ENCODE results near the gene TOP3A. TPM values are rescaled to one million over a fixed set of nuclear protein-coding genes. Genes with fewer than 3 reads are reported as not detected.

Gene TOP3A
- total RNA-seq, 2 donors from 2014 or later = 18.4 to 37.1 TPM

GRCh38 chr17:18319604-18320256 lies 4.9 kb upstream of the TOP3A start:
- H3K36me3 ChIP-seq = peaks cover 2 to 22% of the 10 kb centered on the region in 2 donors
- 49% methylated on average over 13 of the region's 13 CpGs for WGBS
- no peak overlapping the region for H3K4me3 ChIP-seq
- no peaks in the 10 kb centered on the region for H3K9me3 ChIP-seq
- no peak overlapping the region for H3K27ac ChIP-seq
- intact Hi-C loops (cut with DNase I) = no loop called here
- no peaks in the 10 kb centered on the region for H3K27me3 ChIP-seq (replicated peaks; ENCODE audit: insufficient read depth)
- peaks cover 28% of the 10 kb centered on the region for H3K4me1 ChIP-seq (replicated peaks)
- peak; percentile 39 for DNase-seq (ENCODE audit: low spot score)
- no peak for TF ChIP-seq POLR2AphosphoS5 (IDR thresholded peaks at IDR 0.05)
- no peak for TF ChIP-seq POLR2A (IDR thresholded peaks at IDR 0.05)
- TF ChIP-seq CTCF (IDR thresholded peaks at IDR 0.05) = peak; percentile 24 to 65 (median 45)

DNA sequence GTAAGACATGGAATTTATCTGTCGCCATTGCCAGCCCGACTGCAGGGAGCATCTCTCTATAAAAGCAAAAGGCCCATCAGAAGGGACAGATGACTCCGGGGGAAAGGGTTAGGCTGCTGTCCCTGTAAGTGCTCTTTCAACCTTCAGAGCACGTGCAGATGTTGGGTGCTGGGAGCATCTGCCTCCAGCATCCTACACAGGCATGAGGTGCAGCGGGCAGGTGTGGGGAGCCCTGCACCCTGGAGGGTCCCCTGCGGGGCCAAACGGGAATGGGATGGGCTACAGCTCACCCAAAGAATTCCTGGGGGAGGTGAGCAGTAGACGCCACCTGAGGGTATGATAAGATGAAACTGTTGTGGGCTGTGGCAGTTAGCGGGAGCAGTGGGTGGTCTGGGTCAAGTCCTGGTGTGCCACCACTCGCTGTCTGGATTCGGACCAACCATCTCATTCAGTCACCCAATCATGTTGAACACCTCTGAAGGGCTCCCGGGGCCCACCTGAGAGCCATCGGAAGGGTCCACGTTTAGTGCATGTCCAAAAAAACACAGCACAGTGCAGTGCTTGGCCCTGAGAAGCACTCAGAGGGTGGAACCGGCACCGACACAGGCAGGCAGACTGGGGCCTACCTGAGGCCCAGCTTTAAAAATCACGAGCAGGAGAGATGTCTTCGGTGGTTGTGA lies 4.1 kb upstream of the TOP3A start:
- intact Hi-C loops (cut with DNase I) = no loop called here
- WGBS = 77% methylated on average over 18 of the region's 18 CpGs
- Histone ChIP-seq H3K36me3 (peaks cover 2 to 14% of the 10 kb centered on the region in 2 donors), H3K27me3 (replicated peaks; ENCODE audit: insufficient read depth) (no peaks in the 10 kb centered on the region), H3K4me3 (peak overlapping the region in 1 of 2 donors; percentile 3), H3K4me1 (replicated peaks) (peaks cover 28% of the 10 kb centered on the region), H3K27ac (no peak overlapping the region), H3K9me3 (no peaks in the 10 kb centered on the region)
- TF ChIP-seq POLR2AphosphoS5 (IDR thresholded peaks at IDR 0.05) (no peak), POLR2A (IDR thresholded peaks at IDR 0.05) (no peak), CTCF (IDR thresholded peaks at IDR 0.05) (no peak)
- DNase-seq (ENCODE audit: low spot score) = no peak

DNA sequence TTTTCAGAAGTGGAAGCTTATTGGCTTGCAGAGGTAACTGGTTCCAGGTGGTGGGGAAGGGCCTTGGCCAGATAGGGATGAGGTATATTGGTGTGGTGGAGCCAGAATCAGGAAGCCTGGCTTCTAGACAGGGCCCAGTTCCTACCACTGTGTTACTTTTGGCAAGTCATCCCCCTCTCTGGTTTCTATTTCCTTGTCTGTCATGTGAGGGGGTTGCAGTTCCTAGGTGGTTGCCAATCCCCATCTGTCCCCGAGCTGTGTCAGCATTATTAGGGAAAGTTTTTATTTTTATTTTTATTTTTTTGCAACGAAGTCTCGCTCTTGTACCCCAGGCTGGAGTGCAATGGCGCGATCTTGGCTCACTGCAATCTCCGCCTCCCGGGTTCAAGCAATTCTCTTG lies 3.3 kb upstream of the TOP3A start:
- Histone ChIP-seq H3K9me3 (no peaks in the 10 kb centered on the region), H3K27me3 (replicated peaks; ENCODE audit: insufficient read depth) (no peaks in the 10 kb centered on the region), H3K36me3 (peaks cover 0 to 6% of the 10 kb centered on the region in 2 donors), H3K27ac (no peak overlapping the region), H3K4me3 (peak overlapping the region in 1 of 2 donors; percentile 3), H3K4me1 (replicated peaks) (peaks cover 28% of the 10 kb centered on the region)
- no peak for TF ChIP-seq POLR2AphosphoS5 (IDR thresholded peaks at IDR 0.05)
- no peak for TF ChIP-seq CTCF (IDR thresholded peaks at IDR 0.05)
- no peak for TF ChIP-seq POLR2A (IDR thresholded peaks at IDR 0.05)
- DNase-seq (ENCODE audit: low spot score) = no peak
- 84% methylated on average over 7 of the region's 7 CpGs for WGBS
- intact Hi-C loops (cut with DNase I) = no loop called here

GRCh38 chr17:18315961-18316360 lies 1.2 kb upstream of the TOP3A start:
- Histone ChIP-seq H3K4me1 (replicated peaks) (peaks cover 28% of the 10 kb centered on the region), H3K27ac (peak overlapping the region; percentile 83 to 91), H3K9me3 (no peaks in the 10 kb centered on the region), H3K36me3 (no peaks in the 10 kb centered on the region), H3K27me3 (replicated peaks; ENCODE audit: insufficient read depth) (no peaks in the 10 kb centered on the region), H3K4me3 (peak overlapping the region; percentile 72 to 86)
- 61% methylated on average over 11 of the region's 11 CpGs for WGBS
- no peak for DNase-seq (ENCODE audit: low spot score)
- TF ChIP-seq CTCF (IDR thresholded peaks at IDR 0.05) (no peak), POLR2AphosphoS5 (IDR thresholded peaks at IDR 0.05) (no peak), POLR2A (IDR thresholded peaks at IDR 0.05) (no peak)
- intact Hi-C loops (cut with DNase I) = no loop called here

GRCh38 chr17:18315562-18315922 lies 748 bp upstream of the TOP3A start:
- TF ChIP-seq CTCF (IDR thresholded peaks at IDR 0.05) (no peak), POLR2A (IDR thresholded peaks at IDR 0.05) (no peak), POLR2AphosphoS5 (IDR thresholded peaks at IDR 0.05) (no peak)
- DNase-seq (ENCODE audit: low spot score) = no peak
- Histone ChIP-seq H3K36me3 (no peaks in the 10 kb centered on the region), H3K27ac (peak overlapping the region; percentile 83 to 91), H3K4me1 (replicated peaks) (peaks cover 28% of the 10 kb centered on the region), H3K9me3 (no peaks in the 10 kb centered on the region), H3K4me3 (peak overlapping the region; percentile 72 to 86), H3K27me3 (replicated peaks; ENCODE audit: insufficient read depth) (no peaks in the 10 kb centered on the region)
- intact Hi-C loops (cut with DNase I) = no loop called here
- WGBS = 7% methylated on average over 18 of the region's 18 CpGs

Measured in prostate gland (tissue), 2 donors.